Activated T-helper 9 cell treated with anti-CD3 and anti-CD28 coated beads, Interleukin-2, amount 50 U/mL, for 16 hours (primary cell): ENCODE results near the gene DGCR2.
"Not testable (repeated sequence)": the region's sequence is repeated elsewhere in the genome, so short reads cannot be mapped to it uniquely, and the experiment has no call there.

ENCODE experiments used
- DNase-seq: peaks from one replicate; pipeline ENCODE4 v3.0.0-alpha.2; 2020; ENCODE audit warnings: low read depth

Gene DGCR2

DNA sequence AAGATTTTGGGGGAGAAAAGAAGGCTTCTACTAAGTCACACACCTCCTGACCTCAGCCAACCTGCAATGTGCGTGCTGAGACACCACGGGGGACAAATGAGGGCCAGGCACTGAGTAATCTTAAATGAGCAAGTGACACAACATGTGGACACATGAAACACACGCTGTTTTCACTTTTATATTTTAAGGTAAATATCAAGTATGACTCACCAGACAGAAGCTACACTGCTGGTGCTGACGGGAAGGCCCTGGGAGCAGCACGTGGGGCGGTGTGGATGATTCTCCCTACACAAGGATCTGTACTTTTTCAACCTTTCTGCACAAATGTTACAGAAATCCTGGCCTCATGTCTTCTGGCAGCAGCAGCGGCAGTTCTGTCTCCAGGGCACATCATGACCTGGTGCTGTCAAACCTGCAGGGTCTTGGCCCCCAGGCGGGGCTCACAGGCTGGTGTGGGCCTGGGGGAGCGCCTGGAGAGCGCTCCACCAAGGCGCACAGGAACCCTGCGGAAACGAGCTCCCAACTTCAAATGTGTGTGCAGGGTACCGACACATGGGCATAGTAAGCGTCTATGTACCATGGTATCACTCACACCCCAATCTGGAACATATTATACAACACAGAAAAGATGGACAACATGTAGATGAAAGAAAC, 61.7 kb downstream of the DGCR2 start:
- DNase-seq = no peak

- DNase-seq = no peak
Observed at GRCh38 chr22:19059481-19060278, 62.5 kb downstream of the DGCR2 start.

GRCh38 chr22:19058713-19059451, 63.3 kb downstream of the DGCR2 start:
- no peak for DNase-seq

DNA sequence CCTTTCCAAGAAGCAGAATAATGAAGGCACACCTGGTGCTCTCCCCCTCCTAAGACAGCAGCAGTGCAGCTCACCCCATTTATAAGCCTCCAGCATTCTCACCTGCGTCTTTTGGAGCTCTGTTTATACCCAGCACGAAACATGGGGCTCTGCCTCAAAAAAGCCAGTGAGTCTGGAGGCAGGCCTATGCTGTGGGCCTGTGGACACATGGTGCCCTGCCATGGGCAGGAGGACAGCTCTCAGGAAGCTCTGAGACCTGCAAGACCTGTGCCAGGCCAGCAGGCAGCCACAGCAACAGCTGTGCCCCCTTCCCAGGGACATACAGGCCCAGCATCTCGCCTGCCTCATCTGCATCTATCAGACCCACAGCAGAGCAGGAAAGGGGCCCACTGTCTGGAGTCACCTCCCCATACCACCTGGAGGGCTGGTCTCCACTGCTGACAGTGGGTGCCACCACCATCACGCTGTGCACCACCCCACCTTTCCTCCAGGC, 64.2 kb downstream of the DGCR2 start:
- DNase-seq = no peak

- DNase-seq = no peak
Observed at GRCh38 chr22:19057539-19057938, 64.7 kb downstream of the DGCR2 start.

GRCh38 chr22:19056951-19057401, 65.2 kb downstream of the DGCR2 start:
- DNase-seq = no peak

GRCh38 chr22:19055801-19056200, 66.4 kb downstream of the DGCR2 start:
- DNase-seq = no peak

DNA sequence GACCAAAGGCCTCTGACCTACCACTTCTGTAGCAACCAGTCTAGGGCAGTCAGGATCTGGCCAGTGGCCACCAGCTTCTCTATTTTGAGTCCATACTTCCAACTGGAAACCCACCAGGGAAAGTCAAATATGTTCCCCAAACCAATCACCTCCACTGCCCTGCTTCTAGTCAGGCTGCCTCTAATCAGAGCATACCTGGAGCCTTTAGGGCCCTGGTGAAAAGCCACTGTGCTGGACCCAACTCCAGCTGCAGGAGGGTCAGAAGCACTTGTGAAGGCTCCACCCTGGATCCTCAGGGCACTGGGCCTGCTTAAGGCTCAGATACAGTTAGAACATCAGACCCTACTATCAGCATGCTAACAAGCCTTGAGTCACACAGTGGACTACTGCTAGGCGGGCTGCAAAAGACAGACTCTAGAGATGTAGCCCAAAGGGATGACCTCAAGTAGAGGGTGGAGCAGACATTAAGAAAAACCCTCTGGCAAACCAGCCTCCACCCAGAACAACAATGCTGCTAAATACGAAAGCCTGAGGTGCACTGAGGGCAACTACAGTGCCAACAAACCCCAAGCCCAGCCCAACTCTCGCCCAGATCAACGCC, 69.2 kb downstream of the DGCR2 start:
- no peak for DNase-seq

GRCh38 chr22:19051381-19052072, 70.7 kb downstream of the DGCR2 start:
- DNase-seq = no peak

- not testable (repeated sequence) for DNase-seq
Observed at GRCh38 chr22:19050847-19051246, 71.4 kb downstream of the DGCR2 start.

DNA sequence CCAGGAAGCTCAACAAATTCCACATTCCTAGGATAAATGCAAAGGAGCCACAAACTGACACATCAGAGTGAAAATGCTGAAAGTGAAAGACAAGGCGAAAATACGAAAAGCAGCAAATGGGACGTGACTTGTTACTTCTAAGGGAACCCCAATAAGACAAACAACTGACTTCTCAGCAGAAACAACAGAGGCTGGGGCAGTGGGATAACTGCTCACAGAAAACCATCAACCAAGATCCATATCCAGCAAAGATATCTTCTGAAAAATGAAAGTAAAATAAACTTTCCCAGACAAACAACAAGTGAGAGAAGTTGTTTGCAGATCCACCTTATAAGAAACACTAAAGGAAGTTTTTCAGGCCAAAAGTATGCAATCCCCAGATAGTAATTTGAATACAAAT, 72.1 kb downstream of the DGCR2 start:
- no peak for DNase-seq

DNA sequence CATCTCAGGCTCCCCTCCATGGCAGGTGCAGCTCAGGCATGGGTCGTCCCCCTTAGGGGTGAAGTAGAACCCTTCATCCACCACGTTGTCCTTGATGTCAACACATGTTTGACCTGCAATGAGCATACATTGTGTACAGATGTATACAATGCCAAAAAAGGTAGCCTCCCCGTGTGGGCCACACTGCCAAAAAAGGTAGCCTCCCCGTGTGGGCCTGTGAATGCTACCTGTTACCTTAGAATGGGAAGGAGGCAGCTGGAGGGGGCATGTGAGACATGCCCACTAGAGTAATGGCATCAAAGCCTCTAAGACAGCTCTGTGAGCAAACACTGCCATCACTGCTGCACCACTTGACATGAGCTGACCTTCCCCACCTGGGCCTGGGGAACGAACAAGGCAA, 73.7 kb downstream of the DGCR2 start:
- no peak for DNase-seq

DNA sequence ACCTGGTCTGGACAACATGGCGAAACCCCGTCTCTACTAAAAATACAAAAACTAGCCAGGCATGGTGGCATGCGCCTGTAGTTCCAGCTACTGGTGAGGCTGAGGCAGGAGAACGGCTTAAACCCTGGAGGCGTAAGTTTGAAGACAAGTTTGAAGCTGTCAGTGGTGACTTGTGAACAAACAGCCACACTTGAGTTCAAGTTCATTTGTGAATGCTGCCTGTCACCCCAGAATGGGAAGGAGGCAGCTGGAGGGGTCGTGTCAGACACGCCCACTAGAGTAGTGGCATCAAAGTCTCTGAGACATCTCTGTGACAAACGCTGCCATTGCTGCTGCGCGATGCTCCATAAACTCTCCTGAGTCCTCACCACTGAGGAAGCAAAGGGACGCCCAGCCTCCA, 74.2 kb downstream of the DGCR2 start:
- no peak for DNase-seq

GRCh38 chr22:19046719-19047609, 75.2 kb downstream of the DGCR2 start:
- DNase-seq = no peak

- no peak for DNase-seq
Observed at GRCh38 chr22:19046287-19046686, 75.9 kb downstream of the DGCR2 start.

DNA sequence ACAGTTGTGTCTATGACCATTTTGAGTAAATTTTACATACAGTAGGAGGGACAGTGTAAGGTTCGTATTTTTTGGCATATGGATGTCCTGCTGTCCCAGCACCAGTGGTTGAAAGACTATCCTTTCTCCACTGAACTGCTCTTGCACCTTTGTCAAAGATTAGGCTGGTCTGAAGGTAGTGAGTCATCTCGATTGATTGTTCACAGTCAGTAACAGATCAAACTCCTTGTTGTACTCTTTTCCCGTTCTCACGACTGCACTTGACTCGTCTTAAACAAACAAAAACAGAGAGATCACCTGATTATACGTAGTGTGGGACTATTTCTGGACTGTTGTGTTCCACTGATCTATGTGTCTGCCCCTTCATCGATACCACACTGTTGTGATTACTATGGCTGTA, 77.1 kb downstream of the DGCR2 start:
- DNase-seq = no peak

GRCh38 chr22:19044381-19044780, 77.8 kb downstream of the DGCR2 start:
- DNase-seq = no peak

- DNase-seq = no peak
Observed at GRCh38 chr22:19043121-19044085, 78.8 kb downstream of the DGCR2 start.
